ENCODE results near the gene FOXB1.

GRCh38 chr15:59991834-59992233 lies 12.3 kb upstream of the FOXB1 start:
- TF ChIP-seq CTCF (IDR thresholded peaks at IDR 0.05) (no peak), POLR2A (IDR thresholded peaks at IDR 0.05) (no peak), POLR2AphosphoS5 (IDR thresholded peaks at IDR 0.05) (no peak)

Measured in stomach (tissue), 4 donors.